ENCODE data around the gene SND1.

Gene SND1

GRCh38 chr7:127652333-127653248, 597 bp downstream of the SND1 start:
- H3K27me3 ChIP-seq (ENCODE audit: insufficient read depth, poor library complexity, severe bottlenecking), result no peaks in the 10 kb centered on the region
- H3K4me3 ChIP-seq (replicated peaks; ENCODE audit: insufficient read depth, low read length), result peak overlapping the region; percentile 96
- TF ChIP-seq SPI1 (IDR thresholded peaks at IDR 0.05; ENCODE audit: borderline replicate concordance, low read depth) (no peak), REST (IDR thresholded peaks at IDR 0.05; ENCODE audit: insufficient replicate concordance, low read depth) (no peak), CTCF (IDR thresholded peaks at IDR 0.05; ENCODE audit: insufficient read depth, low read length) (no peak), GABPA (IDR thresholded peaks at IDR 0.05; ENCODE audit: low read depth) (no peak), POLR2AphosphoS5 (IDR thresholded peaks at IDR 0.05; ENCODE audit: low read depth) (no peak)
- DNase-seq (ENCODE audit: low read depth in 1 of 2, low spot score in 1 of 2), result no peak
- H3K27ac ChIP-seq (replicated peaks), result peak overlapping the region; percentile 84

- H3K4me3 ChIP-seq (replicated peaks; ENCODE audit: insufficient read depth, low read length), result peak overlapping the region; percentile 96
Observed at GRCh38 chr7:127653396-127653795, 1.4 kb downstream of the SND1 start.

More at GRCh38 chr7:127653396-127653795, 1.4 kb downstream of the SND1 start:
- TF ChIP-seq CTCF (IDR thresholded peaks at IDR 0.05; ENCODE audit: insufficient read depth, low read length), result no peak
- TF ChIP-seq REST (IDR thresholded peaks at IDR 0.05; ENCODE audit: insufficient replicate concordance, low read depth), result no peak
- TF ChIP-seq SPI1 (IDR thresholded peaks at IDR 0.05; ENCODE audit: borderline replicate concordance, low read depth), result no peak
- TF ChIP-seq GABPA (IDR thresholded peaks at IDR 0.05; ENCODE audit: low read depth), result no peak
- no peak for TF ChIP-seq POLR2AphosphoS5 (IDR thresholded peaks at IDR 0.05; ENCODE audit: low read depth)
- H3K27me3 ChIP-seq (ENCODE audit: insufficient read depth, poor library complexity, severe bottlenecking), result no peaks in the 10 kb centered on the region
- H3K27ac ChIP-seq (replicated peaks), result peak overlapping the region; percentile 84; the same call in 1 of the 2 replicates
- DNase-seq (ENCODE audit: low read depth in 1 of 2, low spot score in 1 of 2), result no peak

Measured in HL-60 (cell line).